K562 treated with DMSO at 1 percent for 4 hours (cell line): Measurements from ENCODE around the gene ARMCX5. TPM values are rescaled to one million over a fixed set of nuclear protein-coding genes. Genes with fewer than 3 reads are reported as not detected.

Experiments
- total RNA-seq: library from RNA; unstranded; fragments of 300-600 nt; gene quantifications from 2 replicates; pipeline ENCODE4 v1.2.3, GENCODE V29; 2022; ENCODE audit not compliant: insufficient read depth

The ARMCX5 gene
- 4.8 and 6.3 TPM in 2 replicates for total RNA-seq

GRCh38 chrX:102599084-102599950, at the start of gene ARMCX5:
TSS of gene ARMCX5 (plus strand) at chrX:102599515. CDS start at chrX:102602142, 2,627 bp downstream.

GRCh38 chrX:102651242-102652011, 52.1 kb downstream of the ARMCX5 start, which contains the start of gene GPRASP1:
TSS of gene GPRASP1 (plus strand) at chrX:102651483. CDS start at chrX:102653914, 2,431 bp downstream.

Other genes with a start within 250 kb of the ARMCX5 start
- gene NXF2B, start 159.5 kb upstream of the ARMCX5 start, total RNA-seq: 15.8 and 25.0 TPM in 2 replicates
- not detected in 2 replicates for gene TCP11X2, start 127.7 kb upstream of the ARMCX5 start, total RNA-seq
- gene TMSB15A, start 82.8 kb upstream of the ARMCX5 start, total RNA-seq: not detected in 2 replicates
- 0.26 and 0.28 TPM in 2 replicates for gene GPRASP1, start 52.0 kb downstream of the ARMCX5 start, total RNA-seq
- gene GPRASP2, start 112.9 kb downstream of the ARMCX5 start, total RNA-seq: 1.1 and 2.4 TPM in 2 replicates
- 0.57 and 0.80 TPM in 2 replicates for gene GPRASP3, start 121.2 kb downstream of the ARMCX5 start, total RNA-seq